Heart right ventricle (tissue), 16 donors: ENCODE results near the gene KLHL34. TPM values are rescaled to one million over a fixed set of nuclear protein-coding genes. Genes with fewer than 3 reads are reported as not detected.

Source experiments
- ATAC-seq, 8 donors: fragments of 200-7000 bp; cut with Tn5 transposase; one replicate each; pipeline ENCODE4 v1.9.1; 2020; ENCODE audit warnings: mild to moderate bottlenecking in 8 of 8, moderate library complexity in 8 of 8, moderate number of reproducible peaks in 1 of 8
- DNase-seq, 2 donors: peaks; one replicate each; pipeline ENCODE4 v3.0.0-alpha.2; 2020
- H3K27ac ChIP-seq, 10 donors: fragments of 200-600 bp; sonication (generic) in 2 of 10; one replicate each; pipeline versions ENCODE4 v1.5.0 to v1.8.0; 2020 to 2022; ENCODE audit warnings: mild to moderate bottlenecking in 3 of 10
- H3K27me3 ChIP-seq, 7 donors: fragments of 200-600 bp; one replicate each; pipeline ENCODE4 v1.8.0; 2021 to 2022; ENCODE audit warnings: mild to moderate bottlenecking in 2 of 7
- H3K36me3 ChIP-seq, 9 donors: fragments of 200-600 bp; sonication (generic) in 1 of 9; one replicate each; pipeline versions ENCODE4 v1.5.0 to v1.8.0; 2020 to 2022; ENCODE audit warnings: mild to moderate bottlenecking in 2 of 9
- H3K4me1 ChIP-seq, 9 donors: fragments of 200-600 bp; sonication (generic) in 1 of 9; one replicate each; pipeline versions ENCODE4 v1.5.0 to v1.8.0; 2020 to 2022; ENCODE audit warnings: mild to moderate bottlenecking in 4 of 9
- H3K4me3 ChIP-seq, 10 donors: fragments of 200-600 bp; sonication (generic) in 2 of 10; one replicate each; pipeline versions ENCODE4 v1.5.0 to v1.8.0; 2020 to 2022; ENCODE audit warnings: mild to moderate bottlenecking in 7 of 10, moderate library complexity in 2 of 10
- H3K9me3 ChIP-seq, 11 donors: fragments of 200-600 bp in 10 of 11; sonication (generic) in 2 of 11; one replicate each; pipeline versions ENCODE4 v1.5.0 to v1.8.0; 2013 to 2022; ENCODE audit warnings: mild to moderate bottlenecking in 2 of 11, control low read depth in 1 of 11, moderate library complexity in 1 of 11
- CTCF ChIP-seq, 9 donors: fragments of 200-600 bp; sonication (generic) in 2 of 9; IDR thresholded peaks; one replicate each; pipeline versions ENCODE4 v1.5.0 to v1.8.0; 2021 to 2022; ENCODE audit warnings: antibody characterized with exemption in 9 of 9, mild to moderate bottlenecking in 5 of 9, moderate library complexity in 1 of 9
- intact Hi-C, 10 donors: fragments of 100-400 bp; cut with DNase I; formaldehyde crosslinking; loops; one replicate each; pipeline versions ENCODE4 v1.11.1 to v1.14.2; 2022
- polyA plus RNA-seq, 2 donors: library from polyadenylated mRNA; stranded (reverse); fragments of 200-250 nt; gene quantifications; one replicate each; pipeline ENCODE4 v1.2.3, GENCODE V29; 2013
- total RNA-seq, 10 donors: library from RNA; stranded (reverse); fragmentation: NEBNext Ultra II Directional in 3 of 10; extraction: Animal tissue kit (Norgen Biotek cat#: 25700) in 3 of 10; gene quantifications; one replicate each; pipeline versions ENCODE4 v1.2.1 to v1.2.4, GENCODE V29; 2021 to 2023
- donor health status: Arrhythmogenic right ventricular cardiomyopathy.
- donor health status: ischemic (EF 13 %, LVEDD 7.1; RV severe dilation, severe dysfunction).
- donor health status: healthy with polysubstance abuse.
- donor health status: DM: no; HTN: yes; CAD: no.
- donor health status: DM: no; HTN: no; CAD: no.
- donor health status: ischemic (EF 25% LVEDD 6.9; RV normal size, moderate dysfunction).
- donor health status: ischemic (EF 25% LVEDD 5.7; RV mildly dilated, moderate dysfunction).
- donor health status: healthy.
- donor health status: DM: yes; HTN: yes; CAD: no.
- donor health status: Ischemic cardiomyopathy.
- donor health status: ischemic (EF 35%, LVEDD 5.7; RV mildly dilated, moderate dysfunction).
- donor health status: nonischemic (EF 11% LVEDD 7.7; RV severe dilation, severe dysfunction).
- donor health status: DM: yes; HTN: yes; CAD: no.
- donor health status: PGD.
- donor health status: ischemic (EF 29% LVEDD 5.4; RV normal size, mild dysfunction).
- donor health status: nonischemic (EF 23%, LVEDD 6.1; RV moderate dilation, normal function).

Gene KLHL34
- total and polyA plus RNA-seq, 12 donors: 1.1 to 17.5 (median 5.0) TPM

- intact Hi-C loops: no loop called here
- no peak overlapping the region for H3K4me3 ChIP-seq
- TF ChIP-seq CTCF (IDR thresholded peaks at IDR 0.05): no peak
- no peaks in the 10 kb centered on the region for H3K36me3 ChIP-seq
- no peaks in the 10 kb centered on the region for H3K27me3 ChIP-seq
- ATAC-seq (no peak), DNase-seq (no peak)
- no peaks in the 10 kb centered on the region for H3K9me3 ChIP-seq
- H3K4me1 ChIP-seq: peaks cover 0 to 5% (median 0%) of the 10 kb centered on the region in 9 donors
- H3K27ac ChIP-seq: no peak overlapping the region
These were observed 52.1 kb downstream of the KLHL34 start for GRCh38 chrX:21606002-21606401.

Other genes with a start within 250 kb of the KLHL34 start
- gene SMPX, start 99.8 kb upstream of the KLHL34 start, total RNA-seq: 100 to 1,000 TPM; 525 to 894 (median 704) TPM
- 100 to 1,000 TPM; 171 to 436 TPM for gene SMPX, start 99.8 kb upstream of the KLHL34 start, polyA plus RNA-seq
- 10 to 100 TPM; 10.6 to 14.2 (median 12.8) TPM for gene MBTPS2, start 181.3 kb upstream of the KLHL34 start, total RNA-seq
- 1 to 10 TPM; 2.0 to 4.2 TPM for gene MBTPS2, start 181.3 kb upstream of the KLHL34 start, polyA plus RNA-seq
- 1 to 10 TPM in 2 of 10 donors, under 1 TPM in 8; 0.41 to 1.2 (median 0.72) TPM for gene YY2, start 197.7 kb upstream of the KLHL34 start, total RNA-seq
- gene YY2, start 197.7 kb upstream of the KLHL34 start, polyA plus RNA-seq: 1 to 10 TPM in 1 of 2 donors, under 1 TPM in 1; 0.61 to 1.4 TPM